ENCODE data around the gene PSMG3. TPM values are rescaled to one million over a fixed set of nuclear protein-coding genes. Genes with fewer than 3 reads are reported as not detected.

The PSMG3 gene
- total and polyA plus RNA-seq, 2 of the 8 experiments (the other 6 are each of a cell fraction or from before 2014, with no cell fraction given): 30.2 to 62.0 TPM

- peaks cover 0 to 3% of the 10 kb centered on the region in 2 experiments for H4K20me1 ChIP-seq (replicated peaks in 1 of 2; ENCODE audit: control insufficient read depth in 1 of 2, insufficient read depth in 2 of 2, low read length in 2 of 2)
- no peak overlapping the region for H2BK5ac ChIP-seq (ENCODE audit: low read depth, low read length)
- H3K79me1 ChIP-seq (ENCODE audit: low read depth, low read length): no peaks in the 10 kb centered on the region
- no peaks in the 10 kb centered on the region for H3K9me3 ChIP-seq (ENCODE audit: insufficient read depth in 2 of 2, low read depth in 1 of 2, low read length in 1 of 2)
- H3K4me3 ChIP-seq (ENCODE audit: extremely low read depth in 1 of 4, insufficient read depth in 2 of 4, low read depth in 3 of 4, low read length in 4 of 4): no peak overlapping the region
- no peaks in the 10 kb centered on the region for H3K79me2 ChIP-seq (ENCODE audit: control insufficient read depth in 1 of 2, insufficient read depth in 2 of 2, low read length in 2 of 2)
- H3K18ac ChIP-seq (ENCODE audit: extremely low read depth, low read length): no peak overlapping the region
- H4K5ac ChIP-seq (ENCODE audit: insufficient read length, low read depth, low read length): no peak overlapping the region
- H4K8ac ChIP-seq (ENCODE audit: extremely low read depth, insufficient read depth, low read length): no peak overlapping the region
- peaks cover 12% of the 10 kb centered on the region; the same call in 1 of the 2 replicates for H3K23me2 ChIP-seq (ENCODE audit: low read depth, low read length)
- no peak overlapping the region for H3K23ac ChIP-seq (ENCODE audit: insufficient read length)
- no peak overlapping the region for H3K4me2 ChIP-seq (ENCODE audit: insufficient read depth in 1 of 2, low read depth in 2 of 2, low read length in 2 of 2)
- H3K27me3 ChIP-seq (replicated peaks in 1 of 4; ENCODE audit: control insufficient read depth in 3 of 4, extremely low read depth in 1 of 4, insufficient read depth in 3 of 4, low read length in 3 of 4): no peaks in the 10 kb centered on the region
- H3K36me3 ChIP-seq (ENCODE audit: control insufficient read depth in 2 of 4, insufficient read depth in 4 of 4, low read length in 3 of 4): no peaks in the 10 kb centered on the region
- H2BK15ac ChIP-seq (ENCODE audit: low read length): no peak overlapping the region
- H3K9ac ChIP-seq (replicated peaks in 1 of 4; ENCODE audit: extremely low read depth in 1 of 4, low read depth in 3 of 4, low read length in 3 of 4): no peak overlapping the region
- H2BK20ac ChIP-seq (ENCODE audit: low read length): no peak overlapping the region
- ChIA-PET POLR2A (ENCODE audit: partially characterized antibody) (interaction anchor here (0.6 kb wide), 1 partner anchor 101 kb away, joined by 3 read pairs; no protein-coding TSS in a partner anchor), CTCF (ENCODE audit: partially characterized antibody) (interaction anchor here (0.6 kb wide), 1 partner anchor 267 kb away, joined by 3 read pairs; no protein-coding TSS in a partner anchor)
- H2BK120ac ChIP-seq (replicated peaks; ENCODE audit: low read depth, low read length): no peak overlapping the region
- FAIRE-seq (no peak), DNase-seq (ENCODE audit: low read depth in 1 of 2, low spot score in 2 of 2) (no peak)
- H3K14ac ChIP-seq (ENCODE audit: insufficient read length): no peak overlapping the region
- H3K56ac ChIP-seq (replicated peaks; ENCODE audit: insufficient read length, low read depth, low read length): no peak overlapping the region
- H3K4ac ChIP-seq (replicated peaks; ENCODE audit: insufficient read length, low read depth, low read length): no peak overlapping the region
- H2AK5ac ChIP-seq (ENCODE audit: low read depth, low read length): no peak overlapping the region
- H3K4me1 ChIP-seq (replicated peaks in 1 of 4; ENCODE audit: control insufficient read depth in 3 of 4, insufficient read depth in 4 of 4, low read length in 3 of 4): no peaks in the 10 kb centered on the region
- WGBS, 2 experiments (ENCODE audit: extremely low coverage in 1 of 2, insufficient coverage in 1 of 2, insufficient read length in 1 of 2, insufficient replicate concordance in 2 of 2, low coverage in 1 of 2, low lambda C conversion rate in 2 of 2, missing lambda C conversion rate in 1 of 2): 86% methylated on average over 8 of the region's 8 CpGs; no CpG with 5 or more reads in 1 of the 2 experiments
- no peak overlapping the region for H2AFZ ChIP-seq (ENCODE audit: low read length)
- no peak overlapping the region for H4K91ac ChIP-seq (replicated peaks; ENCODE audit: insufficient read length, low read length)
- no peak overlapping the region for H3K27ac ChIP-seq (ENCODE audit: low read depth, low read length)
- H2BK12ac ChIP-seq (ENCODE audit: low read depth, low read length): no peak overlapping the region
- TF ChIP-seq TBP (IDR thresholded peaks at IDR 0.05; ENCODE audit: low read depth, low read length) (no peak), CBX8 (IDR thresholded peaks at IDR 0.05; ENCODE audit: borderline replicate concordance, low read depth, low read length) (no peak), ATF3 (IDR thresholded peaks at IDR 0.05; ENCODE audit: insufficient read depth, low read depth, low read length) (no peak), PHF8 (conservative IDR thresholded peaks at IDR 0.05; ENCODE audit: low read depth, low read length) (no peak), CHD2 (IDR thresholded peaks at IDR 0.05; ENCODE audit: low read length) (no peak), ZNF274 (IDR thresholded peaks at IDR 0.05; ENCODE audit: borderline replicate concordance, extremely low read depth, low read length) (no peak), SAP30 (IDR thresholded peaks at IDR 0.05; ENCODE audit: insufficient read depth, insufficient replicate concordance, low read length) (no peak), SUZ12 (IDR thresholded peaks at IDR 0.05; ENCODE audit: low read length) (no peak), ATF2 (IDR thresholded peaks at IDR 0.05; ENCODE audit: low read length) (no peak), EZH2 (IDR thresholded peaks at IDR 0.05; ENCODE audit: low read depth, low read length, severe bottlenecking) (no peak), E2F6 (IDR thresholded peaks at IDR 0.05) (no peak)
Measured at GRCh38 chr7:1616741-1617140, 46.9 kb upstream of the PSMG3 start.
